ENCODE measurements around the gene CFAP65. TPM values are rescaled to one million over a fixed set of nuclear protein-coding genes. Genes with fewer than 3 reads are reported as not detected.

Gene CFAP65
- total and polyA plus RNA-seq, 2 of the 13 experiments (the other 11 are each of a cell fraction or from before 2014, with no cell fraction given) = 0.05 TPM; not detected in 1

- no peaks in the 10 kb centered on the region for H3K79me2 ChIP-seq (ENCODE audit: insufficient read depth, low read length)
- no peaks in the 10 kb centered on the region for H3K9me3 ChIP-seq (ENCODE audit: low read length)
- ChIA-PET POLR2A (interaction anchor here (0.8 to 3.3 kb wide), 4 partner anchors 9 to 35 kb away, joined by 3 to 20 read pairs (median 4); no protein-coding TSS in a partner anchor), CTCF (ENCODE audit: low intra/inter-chr PET ratio, low total read pairs) (no interaction called here)
- no peak overlapping the region for H3K27ac ChIP-seq (ENCODE audit: extremely low read length, insufficient read depth, low read length)
- no peaks in the 10 kb centered on the region for H3K27me3 ChIP-seq (ENCODE audit: control insufficient read depth in 1 of 2, insufficient read depth in 2 of 2, low read length in 2 of 2)
- FAIRE-seq = peak; percentile 28
- in situ Hi-C loops (cut with HindIII; ENCODE audit: extremely low pct_ligation_motif_present, low pct_unique_long_range_greater_than_20kb) (no loop called here), intact Hi-C loops (cut with micrococcal nuclease; ENCODE audit: unreplicated experiment) (loop anchor here (1.0 kb wide), 1 partner anchor 11 kb away; no protein-coding TSS in a partner anchor)
- peaks cover 4 to 6% of the 10 kb centered on the region in 2 experiments; a peak in 4 of 5 replicates for H3K36me3 ChIP-seq (replicated peaks in 1 of 2; ENCODE audit: control insufficient read depth in 1 of 2, insufficient read depth in 2 of 2, low read length in 2 of 2)
- H4K20me1 ChIP-seq (ENCODE audit: insufficient read depth, low read length) = no peaks in the 10 kb centered on the region; the same call in 1 of the 2 replicates
- ATAC-seq = peak; percentile 55
- H3K9ac ChIP-seq (ENCODE audit: insufficient read depth, low read depth, low read length) = no peak overlapping the region
- BruUV-seq (replicated peaks) = no TSS peak
- H3K4me2 ChIP-seq (ENCODE audit: low read depth, low read length) = peak overlapping the region; percentile 60
- peak; percentile 10; the same call in 1 of the 2 replicates for TF ChIP-seq ELF3 (CRISPR knock-in tag; IDR thresholded peaks at IDR 0.05)
- TF ChIP-seq RARA (CRISPR knock-in tag; IDR thresholded peaks at IDR 0.05) = no peak
- TF ChIP-seq HNF4A (CRISPR knock-in tag; IDR thresholded peaks at IDR 0.05) = peak; percentile 60
- TF ChIP-seq ZGPAT (CRISPR knock-in tag; IDR thresholded peaks at IDR 0.05) = 0 out of 2 replicates have a peak, but pooled peaks have one; percentile 5
- TF ChIP-seq RBM22 (optimal IDR thresholded peaks at IDR 0.05; ENCODE audit: low read length) = no peak
- TF ChIP-seq HNF4G (IDR thresholded peaks at IDR 0.05; ENCODE audit: borderline replicate concordance, low read depth, low read length) = peak; percentile 45; the same call in 1 of the 2 replicates
- no peak for TF ChIP-seq HNF4G (CRISPR knock-in tag; IDR thresholded peaks at IDR 0.05; ENCODE audit: borderline replicate concordance, low read depth)
- TF ChIP-seq ZNF124 (CRISPR knock-in tag; IDR thresholded peaks at IDR 0.05) = 0 out of 2 replicates have a peak, but pooled peaks have one; percentile 12
- 0 out of 2 replicates have a peak, but pooled peaks have one; percentile 43 for TF ChIP-seq ARID5B (CRISPR knock-in tag; IDR thresholded peaks at IDR 0.05)
- TF ChIP-seq MXD3 (CRISPR knock-in tag; IDR thresholded peaks at IDR 0.05) = no peak
- TF ChIP-seq ZKSCAN5 (CRISPR knock-in tag; IDR thresholded peaks at IDR 0.05) = no peak
- TF ChIP-seq KAT8 (CRISPR knock-in tag; IDR thresholded peaks at IDR 0.05) = 0 out of 2 replicates have a peak, but pooled peaks have one; percentile 1
- 0 out of 2 replicates have a peak, but pooled peaks have one; percentile 8 for TF ChIP-seq TBX2 (CRISPR knock-in tag; IDR thresholded peaks at IDR 0.05; ENCODE audit: borderline replicate concordance)
- no peak for TF ChIP-seq ZNF326 (CRISPR knock-in tag; IDR thresholded peaks at IDR 0.05; ENCODE audit: borderline replicate concordance)
- DNase-seq (ENCODE audit: low spot score) = peak; percentile 58
- H3K4me1 ChIP-seq (ENCODE audit: insufficient read depth, low read length) = peaks cover 63% of the 10 kb centered on the region
- H3K4me3 ChIP-seq (replicated peaks in 1 of 3; ENCODE audit: insufficient read depth in 1 of 3, low read depth in 2 of 3, low read length in 3 of 3) = no peak overlapping the region
- no peak overlapping the region for H2AFZ ChIP-seq (ENCODE audit: low read length)
Observed at GRCh38 chr2:219081701-219082331, 40.5 kb upstream of the CFAP65 start.

Measured in HepG2 (cell line).